HepG2 (cell line): Measurements from ENCODE around the gene HIGD1A. TPM values are rescaled to one million over a fixed set of nuclear protein-coding genes. Genes with fewer than 3 reads are reported as not detected.
A peak's percentile ranks its signal among the peaks of the same experiment; 100 is the strongest.

ENCODE experiments used
- AKAP8 ChIP-seq: sonication (generic); formaldehyde crosslinking; IDR thresholded peaks from 2 replicates; pipeline ENCODE4 v1.5.1; 2020; ENCODE audit warnings: mild to moderate bottlenecking, missing genetic modification reagents
- ATF4 ChIP-seq, 2 experiments: fragments of 450-650 bp in 1 of 2; sonication (generic) in 1 of 2; formaldehyde crosslinking; IDR thresholded peaks; 2 replicates each; pipeline versions ENCODE4 v1.5.0 to v1.8.0; 2020 to 2022; ENCODE audit warnings: mild to moderate bottlenecking in 1 of 2, missing genetic modification reagents in 1 of 2
- DMTF1 ChIP-seq: sonication (generic); formaldehyde crosslinking; IDR thresholded peaks from 2 replicates; pipeline ENCODE4 v1.4.0; 2020; ENCODE audit warnings: mild to moderate bottlenecking, missing genetic modification reagents
- FUBP1 ChIP-seq: sonication (generic); formaldehyde crosslinking; IDR thresholded peaks from 2 replicates; pipeline ENCODE4 v1.5.1; 2020; ENCODE audit warnings: missing genetic modification reagents, mild to moderate bottlenecking, borderline replicate concordance
- GATA4 ChIP-seq: sonication (generic); IDR thresholded peaks from 2 replicates; pipeline ENCODE4 v1.6.1; 2016; ENCODE audit warnings: antibody characterized with exemption, low read depth, borderline replicate concordance
- GLI4 ChIP-seq: sonication (generic); formaldehyde crosslinking; IDR thresholded peaks from 2 replicates; pipeline ENCODE4 v1.5.1; 2020; ENCODE audit warnings: missing genetic modification reagents, mild to moderate bottlenecking, moderate library complexity, borderline replicate concordance
- HMG20A ChIP-seq: IDR thresholded peaks from 2 replicates; pipeline ENCODE4 v1.6.1; 2016; ENCODE audit warnings: borderline replicate concordance
- KDM2A ChIP-seq: sonication (generic); formaldehyde crosslinking; IDR thresholded peaks from 2 replicates; pipeline ENCODE4 v1.4.0; 2020; ENCODE audit warnings: low read depth, missing genetic modification reagents, borderline replicate concordance
- MAZ ChIP-seq, 2 experiments: sonication (generic) in 1 of 2; formaldehyde crosslinking in 1 of 2; IDR thresholded peaks; 2 replicates each; pipeline versions ENCODE4 v1.5.0 to v1.6.1; 2012 to 2020; ENCODE audit warnings: low read depth in 2 of 2, mild to moderate bottlenecking in 2 of 2, borderline replicate concordance in 1 of 2, improper control_type of control experiment in 1 of 2, low read length in 1 of 2, missing genetic modification reagents in 1 of 2, moderate library complexity in 1 of 2
- MLLT10 ChIP-seq: sonication (generic); formaldehyde crosslinking; IDR thresholded peaks from 2 replicates; pipeline ENCODE4 v1.4.0; 2020; ENCODE audit warnings: missing genetic modification reagents
- NBN ChIP-seq: fragments of 450-650 bp; conservative IDR thresholded peaks from 2 replicates; pipeline ENCODE4 v1.6.1; 2017
- NCOR1 ChIP-seq: fragments of 200-600 bp; sonication (generic); IDR thresholded peaks from 2 replicates; pipeline ENCODE4 v1.7.0; 2017; ENCODE audit warnings: antibody characterized with exemption, low read length, borderline replicate concordance
- PHF20 ChIP-seq: sonication (generic); formaldehyde crosslinking; IDR thresholded peaks from 2 replicates; pipeline ENCODE4 v1.5.0; 2020; ENCODE audit warnings: mild to moderate bottlenecking, missing genetic modification reagents
- SMARCC2 ChIP-seq: fragments of 450-650 bp; IDR thresholded peaks from 2 replicates; pipeline ENCODE4 v1.6.1; 2017; ENCODE audit warnings: antibody characterized with exemption, mild to moderate bottlenecking
- STAT5B ChIP-seq: sonication (generic); formaldehyde crosslinking; IDR thresholded peaks from 2 replicates; pipeline ENCODE4 v1.4.0; 2020; ENCODE audit warnings: missing genetic modification reagents
- TARDBP ChIP-seq: sonication (generic); formaldehyde crosslinking; IDR thresholded peaks from 2 replicates; pipeline ENCODE4 v1.8.0; 2022; ENCODE audit warnings: mild to moderate bottlenecking, missing genetic modification reagents
- TBX3 ChIP-seq: fragments of 450-650 bp; IDR thresholded peaks from 2 replicates; pipeline ENCODE4 v1.6.1; 2017; ENCODE audit warnings: antibody characterized with exemption, mild to moderate bottlenecking, inconsistent platforms, borderline replicate concordance
- ZMAT3 ChIP-seq: sonication (generic); formaldehyde crosslinking; conservative IDR thresholded peaks from 2 replicates; pipeline ENCODE4 v1.7.0; 2021; ENCODE audit warnings: missing genetic modification reagents
- ZNF121 ChIP-seq: sonication (generic); formaldehyde crosslinking; IDR thresholded peaks from 2 replicates; pipeline ENCODE4 v1.5.0; 2020; ENCODE audit warnings: mild to moderate bottlenecking, missing genetic modification reagents
- ZNF251 ChIP-seq: sonication (generic); formaldehyde crosslinking; IDR thresholded peaks from 2 replicates; pipeline ENCODE4 v1.9.0; 2021; ENCODE audit warnings: mild to moderate bottlenecking, missing genetic modification reagents
- ZNF414 ChIP-seq: sonication (generic); formaldehyde crosslinking; IDR thresholded peaks from 2 replicates; pipeline ENCODE4 v1.5.0; 2020; ENCODE audit warnings: missing genetic modification reagents
- ZNF496 ChIP-seq: sonication (generic); formaldehyde crosslinking; IDR thresholded peaks from 2 replicates; pipeline ENCODE4 v1.8.1; 2023; ENCODE audit warnings: mild to moderate bottlenecking, moderate library complexity, missing genetic modification reagents; ENCODE audit not compliant: insufficient replicate concordance
- ZNF501 ChIP-seq: sonication (generic); formaldehyde crosslinking; IDR thresholded peaks from 2 replicates; pipeline ENCODE4 v1.5.1; 2020; ENCODE audit warnings: mild to moderate bottlenecking, moderate library complexity, missing genetic modification reagents
- ZNF691 ChIP-seq: sonication (generic); formaldehyde crosslinking; IDR thresholded peaks from 2 replicates; pipeline ENCODE4 v1.4.0; 2020; ENCODE audit warnings: missing genetic modification reagents, low read depth, mild to moderate bottlenecking, borderline replicate concordance
- polyA plus RNA-seq, 8 experiments: library from polyadenylated mRNA; depleted of rRNA in 3 of 8; stranded (reverse) in 7 of 8; unstranded in 1 of 8; fragments of >200 nt; fragmentation: Illumina TruSeq in 4 of 8; extraction: Trizol in 4 of 8; gene quantifications; 2 replicates each; pipeline versions ENCODE4 v1.2.1 to v1.2.3, GENCODE V29; 2011 to 2016; ENCODE audit warnings: low read depth in 4 of 8, missing spikeins in 1 of 8, mixed read lengths in 1 of 8; ENCODE audit not compliant: insufficient read depth in 1 of 8
- total RNA-seq, 5 experiments: library from RNA; depleted of rRNA; stranded (reverse); fragments of >200 nt; fragmentation: Illumina TruSeq; extraction: Trizol; gene quantifications; 2 replicates each; pipeline ENCODE4 v1.2.3, GENCODE V29; 2016; ENCODE audit warnings: low read depth in 1 of 5

HIGD1A gene
- total and polyA plus RNA-seq, 2 of the 13 experiments (the other 11 are each of a cell fraction or from before 2014, with no cell fraction given) = 222 to 253 TPM

GRCh38 chr3:42829083-42829627, 24.9 kb upstream of the HIGD1A start (continued):
- TF ChIP-seq FUBP1 = no peak
- TF ChIP-seq NCOR1 = peak; percentile 82
- TF ChIP-seq ZNF121 (CRISPR knock-in tag) = no peak
- TF ChIP-seq TARDBP (CRISPR knock-in tag) = no peak; the same call in 1 of the 2 replicates
- TF ChIP-seq DMTF1 (CRISPR knock-in tag) = no peak
- no peak for TF ChIP-seq SMARCC2
- peak; percentile 72; the same call in 1 of the 2 replicates for TF ChIP-seq ZNF414 (CRISPR knock-in tag)
- no peak for TF ChIP-seq NBN
- TF ChIP-seq GLI4 = no peak
- no peak for TF ChIP-seq ZNF496 (CRISPR knock-in tag)
- TF ChIP-seq STAT5B = no peak
- TF ChIP-seq MAZ (IDR thresholded peaks at IDR 0.05; ENCODE audit: borderline replicate concordance, low read depth, low read length) = no peak
- no peak for TF ChIP-seq MAZ (CRISPR knock-in tag; IDR thresholded peaks at IDR 0.05; ENCODE audit: low read depth)
- TF ChIP-seq ZNF691 (CRISPR knock-in tag) = no peak
- TF ChIP-seq ATF4 (CRISPR knock-in tag; IDR thresholded peaks at IDR 0.05) = peak in 1 of 2 experiments; percentile 6; a peak in 1 of 4 replicates
- peak; percentile 60; the same call in 1 of the 2 replicates for TF ChIP-seq HMG20A (CRISPR knock-in tag)
- no peak for TF ChIP-seq ZNF501 (CRISPR knock-in tag)
- no peak for TF ChIP-seq ZNF251
- TF ChIP-seq ZMAT3 (CRISPR knock-in tag) = 0 out of 2 replicates have a peak, but pooled peaks have one; percentile 24
- TF ChIP-seq PHF20 (CRISPR knock-in tag) = no peak
- TF ChIP-seq TBX3 = peak; percentile 100
- TF ChIP-seq AKAP8 = no peak
- TF ChIP-seq MLLT10 (CRISPR knock-in tag) = no peak
- no peak for TF ChIP-seq GATA4
- peak; percentile 36; the same call in 1 of the 2 replicates for TF ChIP-seq KDM2A (CRISPR knock-in tag)
